ENCODE results near the gene LTN1. TPM values are rescaled to one million over a fixed set of nuclear protein-coding genes. Genes with fewer than 3 reads are reported as not detected.
"Not testable (repeated sequence)": the region's sequence is repeated elsewhere in the genome, so short reads cannot be mapped to it uniquely, and the experiment has no call there.

The LTN1 gene
- total RNA-seq, 1 donor from 2014 or later: 22.0 TPM

DNA sequence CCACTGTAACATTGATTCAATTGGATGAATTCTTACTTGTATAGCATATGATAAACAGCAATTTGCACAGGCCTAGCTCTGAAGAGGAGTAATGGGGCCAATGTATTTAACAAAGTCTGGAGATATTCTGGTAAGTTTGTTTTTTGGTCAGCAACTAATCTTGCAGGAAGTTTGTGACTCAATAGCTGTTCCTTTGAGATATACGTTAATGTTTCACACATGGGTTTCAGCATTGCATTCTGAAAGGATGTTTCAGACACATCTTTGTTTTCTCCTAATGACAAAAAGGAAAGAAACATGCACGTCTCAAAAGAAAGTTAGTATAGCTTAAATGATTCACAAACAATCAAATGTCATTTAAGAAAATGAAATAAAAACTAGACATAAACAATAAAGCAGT lies 49.0 kb downstream of the LTN1 start:
- TF ChIP-seq, protein P1, sequence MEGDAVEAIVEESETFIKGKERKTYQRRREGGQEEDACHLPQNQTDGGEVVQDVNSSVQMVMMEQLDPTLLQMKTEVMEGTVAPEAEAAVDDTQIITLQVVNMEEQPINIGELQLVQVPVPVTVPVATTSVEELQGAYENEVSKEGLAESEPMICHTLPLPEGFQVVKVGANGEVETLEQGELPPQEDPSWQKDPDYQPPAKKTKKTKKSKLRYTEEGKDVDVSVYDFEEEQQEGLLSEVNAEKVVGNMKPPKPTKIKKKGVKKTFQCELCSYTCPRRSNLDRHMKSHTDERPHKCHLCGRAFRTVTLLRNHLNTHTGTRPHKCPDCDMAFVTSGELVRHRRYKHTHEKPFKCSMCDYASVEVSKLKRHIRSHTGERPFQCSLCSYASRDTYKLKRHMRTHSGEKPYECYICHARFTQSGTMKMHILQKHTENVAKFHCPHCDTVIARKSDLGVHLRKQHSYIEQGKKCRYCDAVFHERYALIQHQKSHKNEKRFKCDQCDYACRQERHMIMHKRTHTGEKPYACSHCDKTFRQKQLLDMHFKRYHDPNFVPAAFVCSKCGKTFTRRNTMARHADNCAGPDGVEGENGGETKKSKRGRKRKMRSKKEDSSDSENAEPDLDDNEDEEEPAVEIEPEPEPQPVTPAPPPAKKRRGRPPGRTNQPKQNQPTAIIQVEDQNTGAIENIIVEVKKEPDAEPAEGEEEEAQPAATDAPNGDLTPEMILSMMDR (IDR thresholded peaks at IDR 0.05): no peak
- H3K27me3 ChIP-seq (ENCODE audit: low read depth): no peaks in the 10 kb centered on the region
- no peaks in the 10 kb centered on the region for H3K9me3 ChIP-seq
- intact Hi-C loops (cut with DNase I): no loop called here
- no peak overlapping the region for H3K27ac ChIP-seq
- peaks cover 82% of the 10 kb centered on the region for H3K36me3 ChIP-seq
- no peak for DNase-seq
- no peak for ATAC-seq
- no peak overlapping the region for H3K4me3 ChIP-seq
- no peaks in the 10 kb centered on the region for H3K4me1 ChIP-seq

DNA sequence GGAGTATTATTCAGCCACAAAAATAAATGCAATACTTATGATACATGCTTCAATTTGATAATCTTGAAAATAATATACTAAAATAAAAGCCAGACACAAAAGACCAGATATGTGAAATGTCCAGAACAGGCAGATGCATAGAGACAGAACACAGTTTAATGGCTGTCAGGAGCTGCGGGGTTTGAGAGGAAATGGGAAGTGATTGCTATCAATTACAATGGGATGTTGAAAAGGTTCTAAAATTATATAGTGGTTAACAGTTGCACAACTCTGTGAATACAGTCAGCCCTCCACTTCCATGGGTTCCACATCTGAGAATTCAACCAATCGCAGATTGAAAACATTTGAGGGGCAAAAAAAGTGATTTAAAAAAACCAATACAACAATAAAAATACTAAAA lies 54.0 kb downstream of the LTN1 start:
- no peak for ATAC-seq
- peaks cover 84% of the 10 kb centered on the region for H3K36me3 ChIP-seq

DNA sequence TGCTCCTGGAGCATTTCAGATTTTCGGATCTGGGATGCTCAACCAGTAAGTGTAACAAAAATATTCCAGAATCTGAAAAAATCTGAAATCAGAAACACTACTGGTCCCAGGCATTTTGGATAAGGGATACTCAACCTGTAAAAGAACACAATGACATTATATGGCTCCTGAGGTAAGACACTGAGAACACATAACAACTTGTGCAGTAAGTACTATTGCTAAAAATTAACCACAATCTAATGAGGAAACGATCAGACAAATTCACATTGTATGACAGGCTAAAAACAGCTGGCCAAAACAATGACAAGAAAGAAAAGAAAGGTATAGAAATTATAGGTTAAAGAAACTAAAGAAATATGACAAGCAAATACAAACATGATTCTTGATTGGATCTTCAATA lies 54.9 kb downstream of the LTN1 start:
- H3K4me3 ChIP-seq: no peak overlapping the region
- H3K27ac ChIP-seq: no peak overlapping the region
- TF ChIP-seq, protein P1 (IDR thresholded peaks at IDR 0.05): no peak
- DNase-seq: no peak
- intact Hi-C loops (cut with DNase I): no loop called here
- H3K36me3 ChIP-seq: peaks cover 83% of the 10 kb centered on the region
- H3K4me1 ChIP-seq: no peaks in the 10 kb centered on the region
- H3K27me3 ChIP-seq (ENCODE audit: low read depth): no peaks in the 10 kb centered on the region
- ATAC-seq: no peak
- no peaks in the 10 kb centered on the region for H3K9me3 ChIP-seq

More for the DNA sequence above, 54.0 kb downstream of the LTN1 start:
- intact Hi-C loops (cut with DNase I): no loop called here
- no peak overlapping the region for H3K4me3 ChIP-seq
- TF ChIP-seq, protein P1 (IDR thresholded peaks at IDR 0.05): no peak
- no peak overlapping the region for H3K27ac ChIP-seq
- no peaks in the 10 kb centered on the region for H3K9me3 ChIP-seq
- no peak for DNase-seq
- no peaks in the 10 kb centered on the region for H3K27me3 ChIP-seq (ENCODE audit: low read depth)
- no peaks in the 10 kb centered on the region for H3K4me1 ChIP-seq

DNA sequence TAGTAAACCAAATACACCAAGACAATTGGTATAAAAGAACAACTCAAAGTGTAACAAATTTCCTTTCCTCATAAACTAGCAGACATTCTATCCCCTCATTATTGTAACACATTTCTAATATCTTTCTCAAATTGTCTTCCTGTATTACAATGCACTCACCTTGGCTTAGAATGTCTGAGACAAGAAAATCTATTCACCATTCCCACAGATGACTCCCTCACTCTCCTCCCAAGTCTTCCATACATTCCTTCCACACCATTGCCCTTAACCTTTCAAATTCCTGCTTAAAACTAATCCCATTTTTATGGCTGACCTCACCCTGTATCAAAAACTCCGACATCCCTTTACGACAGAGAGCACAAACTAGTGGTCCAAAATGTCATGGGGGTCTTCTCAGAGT lies 56.0 kb downstream of the LTN1 start:
- DNase-seq (no peak), ATAC-seq (no peak)
- Histone ChIP-seq H3K36me3 (peaks cover 83% of the 10 kb centered on the region), H3K27me3 (ENCODE audit: low read depth) (no peaks in the 10 kb centered on the region), H3K4me1 (no peaks in the 10 kb centered on the region), H3K27ac (no peak overlapping the region), H3K4me3 (no peak overlapping the region), H3K9me3 (no peaks in the 10 kb centered on the region)
- TF ChIP-seq, protein P1 (IDR thresholded peaks at IDR 0.05): no peak
- intact Hi-C loops (cut with DNase I): no loop called here

DNA sequence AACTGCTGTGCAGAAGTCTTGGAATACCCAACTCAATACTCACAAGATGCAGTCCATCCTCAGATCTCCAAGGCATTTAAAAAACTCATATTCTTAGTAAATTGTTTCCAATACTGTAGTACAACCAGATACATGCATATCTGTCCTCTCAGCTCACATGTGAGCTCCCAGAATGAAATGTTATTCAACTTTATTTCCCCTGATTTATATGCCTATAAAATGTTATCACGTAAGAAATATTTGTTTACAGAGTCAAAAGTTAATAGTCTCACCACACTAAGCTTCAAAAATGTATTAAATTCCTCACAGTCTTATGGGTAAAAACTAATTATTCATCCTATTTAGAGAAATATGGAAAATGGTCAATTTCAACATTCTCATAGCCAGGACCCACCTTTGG lies 56.6 kb downstream of the LTN1 start:
- Histone ChIP-seq H3K27me3 (ENCODE audit: low read depth) (no peaks in the 10 kb centered on the region), H3K4me3 (no peak overlapping the region), H3K27ac (no peak overlapping the region), H3K4me1 (no peaks in the 10 kb centered on the region), H3K9me3 (no peaks in the 10 kb centered on the region), H3K36me3 (peaks cover 82% of the 10 kb centered on the region)
- intact Hi-C loops (cut with DNase I): no loop called here
- ATAC-seq: no peak
- DNase-seq: no peak
- TF ChIP-seq, protein P1 (IDR thresholded peaks at IDR 0.05): no peak

DNA sequence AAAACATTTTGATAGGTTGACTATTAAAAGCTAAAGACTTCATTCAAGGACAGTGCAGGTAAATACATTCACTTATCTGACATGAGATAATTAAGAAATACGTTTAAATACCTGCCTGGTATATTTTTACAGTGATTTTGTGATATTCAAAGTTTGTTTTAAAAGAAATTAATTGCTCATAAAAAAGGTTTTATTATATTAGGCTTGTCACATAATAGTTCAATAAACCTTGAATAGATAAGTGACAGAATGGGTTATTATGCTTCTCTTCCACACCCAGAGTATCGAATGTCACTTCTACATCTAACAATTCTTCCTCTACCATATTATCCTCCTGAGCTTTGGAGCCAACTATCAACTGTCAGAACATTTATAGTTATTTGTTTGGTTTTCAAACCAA lies 60.0 kb downstream of the LTN1 start:
- H3K9me3 ChIP-seq: no peaks in the 10 kb centered on the region
- no peak overlapping the region for H3K4me3 ChIP-seq
- H3K36me3 ChIP-seq: peaks cover 91% of the 10 kb centered on the region
- TF ChIP-seq, protein P1 (IDR thresholded peaks at IDR 0.05): no peak
- intact Hi-C loops (cut with DNase I): no loop called here
- ATAC-seq: no peak
- no peak for DNase-seq
- H3K27me3 ChIP-seq (ENCODE audit: low read depth): no peaks in the 10 kb centered on the region
- no peaks in the 10 kb centered on the region for H3K4me1 ChIP-seq
- no peak overlapping the region for H3K27ac ChIP-seq

DNA sequence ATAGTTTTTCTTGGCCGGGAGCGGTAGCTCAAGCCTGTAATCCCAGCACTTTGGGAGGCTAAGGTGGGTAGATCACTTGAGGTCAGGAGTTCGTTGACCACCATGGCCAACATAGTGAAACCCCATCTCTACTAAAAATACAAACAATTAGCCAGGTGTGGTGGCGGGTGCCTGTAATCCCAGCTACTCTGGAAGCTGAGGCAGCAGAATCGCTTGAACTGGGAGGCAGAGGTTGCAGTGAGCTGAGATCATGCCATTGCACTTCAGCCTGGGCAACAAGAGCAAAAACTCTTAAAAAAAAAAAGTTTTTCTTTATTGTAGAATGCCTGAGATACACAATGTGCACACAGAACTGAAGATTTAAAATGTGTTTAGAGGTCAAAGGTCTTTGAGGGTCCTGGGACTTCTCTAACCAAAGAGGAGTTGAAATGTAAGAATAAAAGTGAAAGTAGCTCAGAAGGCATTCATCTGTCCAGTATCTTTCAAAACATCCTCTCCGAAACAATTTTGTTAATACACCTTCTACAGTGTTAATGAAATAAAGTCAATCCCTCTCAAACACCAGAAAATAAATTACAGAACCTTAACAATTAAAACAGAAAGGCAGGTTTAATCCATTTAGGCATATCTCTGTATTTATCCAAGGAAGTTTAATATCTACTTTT lies 60.8 kb downstream of the LTN1 start:
- H3K4me1 ChIP-seq; H3K4me3 ChIP-seq; H3K9me3 ChIP-seq; intact Hi-C loops (cut with DNase I); H3K27me3 ChIP-seq (ENCODE audit: low read depth); ATAC-seq; H3K27ac ChIP-seq; DNase-seq: not testable (repeated sequence)
- H3K36me3 ChIP-seq: peaks cover 82% of the 10 kb centered on the region
